ENCODE results near the gene ZNF547. TPM values are rescaled to one million over a fixed set of nuclear protein-coding genes. Genes with fewer than 3 reads are reported as not detected.

The ZNF547 gene
- 1.2 to 3.6 TPM (median 1.8 TPM) in 5 replicates for total RNA-seq (2022; extraction: Qiagen RNA extraction; ENCODE audit: low read depth)

DNA sequence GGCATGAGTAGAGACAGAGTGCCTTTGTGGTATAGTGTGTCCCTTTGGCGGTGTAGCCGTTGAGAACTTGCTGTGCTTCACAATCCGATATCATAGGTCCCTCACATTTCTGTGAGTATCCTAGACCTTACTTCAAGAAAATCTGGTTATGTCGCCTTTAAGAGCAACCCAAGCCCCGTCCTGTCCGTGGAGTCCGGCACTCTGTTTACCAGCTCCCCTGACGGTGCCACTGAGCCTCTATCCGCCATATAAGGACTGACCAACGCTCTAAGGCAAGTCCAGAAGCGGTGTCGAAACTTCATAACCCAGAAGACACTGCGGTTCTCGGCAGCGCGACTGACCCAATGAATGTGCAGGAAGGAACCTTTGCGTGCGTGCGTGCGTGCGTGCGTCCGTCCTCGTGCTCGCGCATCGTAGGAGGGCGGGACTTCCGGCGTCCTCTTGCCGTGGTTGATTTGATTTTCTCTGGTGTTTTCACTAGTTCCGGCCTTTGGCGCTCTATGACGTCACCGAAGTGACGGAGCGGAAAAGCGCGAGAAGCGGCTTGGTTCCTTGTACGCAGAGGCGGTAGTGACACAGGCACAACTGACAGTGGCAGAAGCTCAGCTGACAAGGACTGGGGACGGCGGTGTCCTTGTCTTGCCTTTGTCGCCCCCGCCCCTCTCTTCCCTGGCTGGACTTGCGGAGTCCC, at the start of gene ZNF547, which contains the start of gene TRAPPC2B:
TSS of gene ZNF547 (plus strand) at position 555 of the 691 bp plus-strand sequence. CDS start 5,005 bp downstream, outside the sequence.
TSS of gene TRAPPC2B (plus strand) at position 555 of the 691 bp plus-strand sequence. CDS start 1,283 bp downstream, outside the sequence.

DNA sequence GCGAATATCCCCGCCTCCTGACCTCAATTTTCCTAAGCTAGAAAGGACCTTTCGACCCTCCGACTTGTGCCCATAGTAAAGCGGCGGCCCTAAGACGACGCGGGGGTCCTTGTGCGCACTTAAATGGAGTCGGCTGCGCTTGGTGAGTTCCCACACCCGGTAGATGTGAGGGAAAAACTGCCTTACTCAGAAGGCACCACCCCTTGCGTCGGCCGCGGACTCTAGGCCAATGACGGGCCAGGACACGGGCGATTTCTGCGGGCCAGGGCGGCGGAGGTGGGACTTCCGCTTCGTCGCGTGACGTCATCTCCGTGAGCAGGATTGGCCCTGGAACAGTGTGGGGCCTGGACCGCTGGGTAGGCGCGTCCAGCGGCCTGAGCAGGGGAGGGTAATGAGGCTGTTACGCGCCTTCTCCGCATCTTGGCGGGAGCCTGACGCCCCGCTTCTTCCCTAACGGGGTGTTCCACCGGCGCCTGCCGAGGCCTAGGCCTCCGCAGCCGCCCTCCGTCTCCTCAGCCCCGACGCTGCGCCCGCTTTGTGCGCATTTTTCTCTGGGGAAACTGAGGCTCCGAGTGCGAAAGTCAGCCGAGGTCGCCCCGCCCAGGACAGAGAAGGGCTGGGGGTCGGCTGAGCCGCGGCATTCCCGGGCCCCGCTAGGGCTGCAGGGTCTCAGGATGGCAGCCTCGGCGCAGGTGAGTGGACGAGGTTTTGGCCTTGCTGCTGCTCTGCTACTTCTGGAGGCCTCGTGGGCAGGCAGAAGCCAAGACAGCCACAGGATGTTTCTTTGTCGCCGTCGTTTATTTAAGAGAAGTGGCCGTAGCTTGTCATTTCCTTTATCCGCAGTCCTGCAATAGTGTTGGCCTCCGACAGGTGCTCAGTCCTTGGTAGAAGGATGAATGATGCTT, 42.9 kb upstream of the ZNF547 start, which contains the start of gene ZNF543:
TSS of gene ZNF543 (plus strand) at position 293 of the 905 bp plus-strand sequence. CDS start at position 675, 382 bp downstream.

DNA sequence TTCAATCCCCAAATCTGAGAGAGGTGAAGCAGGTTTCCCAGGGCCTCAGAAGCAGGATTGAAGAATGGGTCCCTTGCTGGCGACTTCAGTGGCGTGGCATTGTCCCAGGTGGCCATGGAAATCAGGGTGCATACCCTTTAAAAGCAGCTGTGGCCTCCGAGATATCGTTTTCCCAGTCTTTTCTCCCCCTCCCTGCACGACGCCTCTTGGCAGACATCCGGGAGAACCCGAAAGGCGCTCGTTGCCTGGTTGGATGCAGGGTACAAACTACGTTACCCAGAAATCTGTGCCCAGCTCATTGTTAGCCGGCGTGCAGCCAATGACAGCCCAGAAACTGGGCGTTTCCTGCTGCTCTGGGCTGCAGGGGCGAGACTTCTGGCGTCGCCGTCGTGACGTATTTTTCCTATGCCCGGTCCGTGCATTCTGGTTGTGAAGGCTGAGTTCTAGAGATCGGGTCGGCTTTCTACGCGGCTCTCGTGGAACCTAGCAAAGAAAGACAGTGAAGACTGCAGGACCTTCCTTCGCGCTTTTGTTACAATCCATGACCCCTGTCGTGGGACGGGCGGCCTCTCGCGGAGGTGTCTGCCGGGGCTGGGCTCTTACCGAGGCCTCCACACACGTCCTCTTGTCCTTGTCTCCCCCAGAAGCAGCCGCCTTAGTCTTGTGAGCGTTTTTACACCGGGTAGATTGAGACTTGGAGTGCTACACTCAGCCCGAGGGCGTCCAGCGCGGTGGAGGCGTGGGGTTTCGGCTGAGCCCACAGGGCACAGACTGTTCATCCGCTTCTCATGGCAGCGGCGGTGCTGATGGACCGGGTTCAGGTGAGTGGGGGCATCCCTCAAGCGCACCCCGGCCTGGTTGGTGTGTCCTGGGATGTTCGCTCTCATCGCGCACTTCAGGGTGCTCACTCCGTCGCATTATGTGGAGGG, 12.2 kb upstream of the ZNF547 start, which contains the start of gene ZNF304:
TSS of gene ZNF304 (plus strand) at position 395 of the 929 bp plus-strand sequence. CDS start at position 789, 394 bp downstream.

DNA sequence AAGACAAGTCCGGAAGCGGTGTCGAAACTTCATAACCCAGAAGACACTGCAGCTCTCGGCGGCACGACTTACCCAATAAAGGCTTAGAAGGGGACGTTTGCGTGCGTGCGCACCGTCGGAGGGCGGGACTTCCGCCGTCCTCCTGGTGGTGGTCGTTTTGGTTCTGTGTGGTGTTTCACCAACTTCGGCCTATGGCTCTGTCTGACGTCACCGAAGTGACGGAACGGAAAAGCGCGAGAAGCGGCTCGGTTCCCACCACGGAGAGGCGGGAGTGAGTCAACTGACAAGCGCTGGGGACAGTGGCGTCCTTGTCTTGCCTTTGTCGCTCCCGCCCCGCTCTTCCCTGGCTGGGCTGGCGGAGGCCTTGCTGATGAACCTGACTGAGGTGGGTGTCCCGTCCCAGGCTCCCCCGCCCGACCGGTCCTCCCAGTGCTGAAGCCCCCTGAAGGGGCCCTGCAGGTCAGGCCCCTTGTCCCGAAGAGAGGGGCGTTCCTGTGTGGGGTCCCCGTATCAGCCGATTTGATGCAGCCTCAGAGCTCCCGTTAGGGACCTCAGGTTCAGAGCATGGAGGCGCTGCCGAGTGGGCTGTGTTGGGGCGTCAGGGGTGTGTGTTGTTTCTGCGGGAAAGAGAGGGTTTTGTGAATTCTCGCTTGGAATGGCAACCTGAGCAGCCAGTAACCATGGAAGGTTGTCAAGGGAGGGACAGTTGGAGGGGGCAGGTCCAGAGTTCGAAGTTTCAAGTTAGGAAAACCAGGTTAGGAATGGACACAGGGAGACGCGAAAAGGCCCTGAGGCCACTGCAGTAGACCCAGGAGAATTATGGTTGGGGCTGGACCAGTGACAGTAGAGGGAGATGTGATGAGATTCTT, 26.6 kb downstream of the ZNF547 start, which contains the start of gene ZNF548:
TSS of gene ZNF548 (plus strand) at position 125 of the 869 bp plus-strand sequence. CDS start at position 371, 246 bp downstream.

DNA sequence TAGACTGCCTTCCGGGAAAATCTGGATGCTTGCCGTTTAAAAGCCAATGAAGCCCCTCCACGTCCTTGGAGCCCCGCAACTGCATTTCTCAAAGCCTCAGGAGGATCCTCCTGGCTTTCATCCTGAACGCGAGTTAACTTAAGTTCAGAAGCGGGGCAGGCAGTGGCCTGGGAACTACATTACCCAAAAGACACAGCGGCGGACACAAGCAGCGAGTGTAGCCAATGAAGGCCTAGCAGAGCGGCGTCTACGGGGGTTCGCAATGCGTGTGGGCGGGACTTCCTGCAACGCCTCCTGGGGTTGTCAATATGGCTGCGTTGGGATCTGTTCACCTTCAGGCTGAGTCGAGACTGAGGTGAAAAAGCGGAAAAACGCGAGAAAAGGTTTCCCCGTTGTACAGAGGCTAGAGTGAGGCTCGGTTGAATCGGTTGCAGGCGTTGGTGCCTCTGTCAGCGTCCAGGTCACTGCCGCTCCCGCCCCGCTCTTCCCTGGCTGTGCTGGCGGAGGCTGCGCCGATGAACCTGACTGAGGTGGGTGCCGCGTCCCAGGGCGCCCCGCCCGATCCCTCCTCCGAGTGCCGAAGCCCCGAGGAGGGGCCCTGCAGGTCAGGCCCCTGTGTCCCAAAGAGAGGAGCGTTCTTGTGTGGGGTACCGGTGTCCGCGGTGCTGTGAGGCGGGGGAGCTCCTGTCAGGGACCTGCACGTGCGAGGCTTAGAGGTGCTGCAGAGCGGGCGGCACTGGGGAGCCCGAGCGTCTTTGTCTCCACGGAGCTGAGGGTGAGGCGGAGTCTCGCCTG, 47.7 kb downstream of the ZNF547 start, which contains the start of gene ZNF17:
TSS of gene ZNF17 (plus strand) at position 285 of the 795 bp plus-strand sequence. CDS start 2,455 bp downstream, outside the sequence.

Other genes starting within 250 kb of the ZNF547 start
- not detected in 5 replicates for gene USP29, start 243.6 kb upstream of the ZNF547 start, total RNA-seq (2022; extraction: Qiagen RNA extraction; ENCODE audit: low read depth)
- not detected in 5 replicates for gene ZIM3, start 218.3 kb upstream of the ZNF547 start, total RNA-seq (2022; extraction: Qiagen RNA extraction; ENCODE audit: low read depth)
- gene DUXA, start 196.1 kb upstream of the ZNF547 start, total RNA-seq (2022; extraction: Qiagen RNA extraction; ENCODE audit: low read depth): not detected in 5 replicates
- gene ZNF264, start 172.1 kb upstream of the ZNF547 start, total RNA-seq (2022; extraction: Qiagen RNA extraction; ENCODE audit: low read depth): 6.3 to 10.3 TPM (median 8.6 TPM) in 5 replicates
- 0.26 to 0.53 TPM (median 0.38 TPM) in 3 of 5 replicates, not detected in the others for gene AURKC, start 132.5 kb upstream of the ZNF547 start, total RNA-seq (2022; extraction: Qiagen RNA extraction; ENCODE audit: low read depth)
- 1.1 to 2.6 TPM (median 2.1 TPM) in 5 replicates for gene ZNF805, start 122.9 kb upstream of the ZNF547 start, total RNA-seq (2022; extraction: Qiagen RNA extraction; ENCODE audit: low read depth)
- gene ZNF460, start 83.1 kb upstream of the ZNF547 start, total RNA-seq (2022; extraction: Qiagen RNA extraction; ENCODE audit: low read depth): 0.85 to 1.5 TPM (median 1.2 TPM) in 5 replicates
- gene ZNF543, start 43.1 kb upstream of the ZNF547 start, total RNA-seq (2022; extraction: Qiagen RNA extraction; ENCODE audit: low read depth): 1.3 to 2.1 TPM (median 1.8 TPM) in 5 replicates
- 1.8 to 2.3 TPM (median 2.1 TPM) in 5 replicates for gene ZNF304, start 12.3 kb upstream of the ZNF547 start, total RNA-seq (2022; extraction: Qiagen RNA extraction; ENCODE audit: low read depth)
- 12.2 to 16.4 TPM (median 13.2 TPM) in 5 replicates for gene TRAPPC2B, start within 50 bp of the ZNF547 start, total RNA-seq (2022; extraction: Qiagen RNA extraction; ENCODE audit: low read depth)
- gene ZNF548, start 26.3 kb downstream of the ZNF547 start, total RNA-seq (2022; extraction: Qiagen RNA extraction; ENCODE audit: low read depth): 3.2 to 4.6 TPM (median 4.1 TPM) in 5 replicates
- 4.2 to 6.4 TPM (median 4.9 TPM) in 5 replicates for gene ZNF17, start 47.6 kb downstream of the ZNF547 start, total RNA-seq (2022; extraction: Qiagen RNA extraction; ENCODE audit: low read depth)
- gene ZNF749, start 71.8 kb downstream of the ZNF547 start, total RNA-seq (2022; extraction: Qiagen RNA extraction; ENCODE audit: low read depth): 12.5 to 19.1 TPM (median 15.3 TPM) in 5 replicates
- gene VN1R1, start 93.6 kb downstream of the ZNF547 start, total RNA-seq (2022; extraction: Qiagen RNA extraction; ENCODE audit: low read depth): 0.06 TPM in 1 of 5 replicates, not detected in the others
- gene ZNF772, start 114.0 kb downstream of the ZNF547 start, total RNA-seq (2022; extraction: Qiagen RNA extraction; ENCODE audit: low read depth): 0.97 to 2.1 TPM (median 1.4 TPM) in 5 replicates
- gene ZNF419, start 124.2 kb downstream of the ZNF547 start, total RNA-seq (2022; extraction: Qiagen RNA extraction; ENCODE audit: low read depth): 5.8 to 8.5 TPM (median 6.7 TPM) in 5 replicates
- gene ZNF773, start 136.4 kb downstream of the ZNF547 start, total RNA-seq (2022; extraction: Qiagen RNA extraction; ENCODE audit: low read depth): 5.0 to 6.0 TPM (median 5.3 TPM) in 5 replicates
- 1.3 to 2.0 TPM (median 1.8 TPM) in 5 replicates for gene ZNF549, start 163.8 kb downstream of the ZNF547 start, total RNA-seq (2022; extraction: Qiagen RNA extraction; ENCODE audit: low read depth)
- 2.2 to 4.5 TPM (median 3.8 TPM) in 5 replicates for gene ZNF550, start 196.3 kb downstream of the ZNF547 start, total RNA-seq (2022; extraction: Qiagen RNA extraction; ENCODE audit: low read depth)
- 3.7 to 6.0 TPM (median 4.2 TPM) in 5 replicates for gene ZNF416, start 215.4 kb downstream of the ZNF547 start, total RNA-seq (2022; extraction: Qiagen RNA extraction; ENCODE audit: low read depth)
- not detected in 5 replicates for gene ZIK1, start 220.6 kb downstream of the ZNF547 start, total RNA-seq (2022; extraction: Qiagen RNA extraction; ENCODE audit: low read depth)
- gene ZNF530, start 236.3 kb downstream of the ZNF547 start, total RNA-seq (2022; extraction: Qiagen RNA extraction; ENCODE audit: low read depth): 4.5 to 6.3 TPM (median 5.1 TPM) in 5 replicates

All from A549 treated with ZK216348 at 1 μM for 4 hours (cell line).